Activated CD4-positive, alpha-beta T cell treated with anti-CD3 and anti-CD28 coated beads, Interleukin-2, amount 50 U/mL, for 1 hour (primary cell): ENCODE data around the gene INF2.

Source experiments
- DNase-seq: peaks from one replicate; pipeline ENCODE4 v3.0.0-alpha.2; 2020

The INF2 gene

GRCh38 chr14:104755621-104756020 lies 66.2 kb downstream of the INF2 start:
- no peak for DNase-seq

GRCh38 chr14:104756477-104757237 lies 67.2 kb downstream of the INF2 start:
- no peak for DNase-seq

- no peak for DNase-seq
Observed at GRCh38 chr14:104757238-104757585, 67.8 kb downstream of the INF2 start.

GRCh38 chr14:104757681-104758392 lies 68.4 kb downstream of the INF2 start:
- DNase-seq = no peak

GRCh38 chr14:104758981-104759969 lies 69.9 kb downstream of the INF2 start:
- no peak for DNase-seq

- DNase-seq = no peak
Observed at GRCh38 chr14:104765517-104765916, 76.1 kb downstream of the INF2 start.

- no peak for DNase-seq
Observed at GRCh38 chr14:104766256-104766862, 76.9 kb downstream of the INF2 start.

GRCh38 chr14:104766863-104767633 lies 77.6 kb downstream of the INF2 start:
- DNase-seq = no peak

GRCh38 chr14:104767634-104767918 lies 78.2 kb downstream of the INF2 start:
- no peak for DNase-seq

- peak; percentile 93 for DNase-seq
Observed at GRCh38 chr14:104768437-104769323, 79.3 kb downstream of the INF2 start.

GRCh38 chr14:104769324-104770071 lies 80.1 kb downstream of the INF2 start:
- DNase-seq = no peak

- no peak for DNase-seq
Observed at GRCh38 chr14:104770072-104770579, 80.7 kb downstream of the INF2 start.

- no peak for DNase-seq
Observed at GRCh38 chr14:104770851-104771272, 81.4 kb downstream of the INF2 start.

GRCh38 chr14:104771374-104771773 lies 82.0 kb downstream of the INF2 start:
- no peak for DNase-seq
